Measurements from ENCODE around the gene ADAM17.

DNA sequence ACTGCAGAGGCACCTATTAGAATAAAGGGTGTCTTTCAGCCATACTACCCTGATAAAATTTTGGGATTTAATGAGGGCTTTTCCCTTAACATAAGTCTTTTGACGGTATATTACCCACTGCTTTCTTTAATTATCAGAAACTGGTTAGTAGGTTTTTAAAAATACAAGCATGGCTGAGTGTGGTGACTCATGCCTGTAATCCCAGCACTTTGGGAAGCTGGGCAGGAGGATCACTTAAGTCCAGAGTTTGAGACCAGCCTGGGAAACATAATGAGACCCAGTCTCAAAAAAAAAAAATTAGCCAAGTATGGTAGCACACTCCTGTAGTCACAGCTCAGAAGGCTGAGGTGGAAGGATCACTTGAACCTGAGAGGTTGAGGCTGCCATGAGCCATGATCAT lies 116.1 kb downstream of the ADAM17 start:
- TF ChIP-seq, protein P1, sequence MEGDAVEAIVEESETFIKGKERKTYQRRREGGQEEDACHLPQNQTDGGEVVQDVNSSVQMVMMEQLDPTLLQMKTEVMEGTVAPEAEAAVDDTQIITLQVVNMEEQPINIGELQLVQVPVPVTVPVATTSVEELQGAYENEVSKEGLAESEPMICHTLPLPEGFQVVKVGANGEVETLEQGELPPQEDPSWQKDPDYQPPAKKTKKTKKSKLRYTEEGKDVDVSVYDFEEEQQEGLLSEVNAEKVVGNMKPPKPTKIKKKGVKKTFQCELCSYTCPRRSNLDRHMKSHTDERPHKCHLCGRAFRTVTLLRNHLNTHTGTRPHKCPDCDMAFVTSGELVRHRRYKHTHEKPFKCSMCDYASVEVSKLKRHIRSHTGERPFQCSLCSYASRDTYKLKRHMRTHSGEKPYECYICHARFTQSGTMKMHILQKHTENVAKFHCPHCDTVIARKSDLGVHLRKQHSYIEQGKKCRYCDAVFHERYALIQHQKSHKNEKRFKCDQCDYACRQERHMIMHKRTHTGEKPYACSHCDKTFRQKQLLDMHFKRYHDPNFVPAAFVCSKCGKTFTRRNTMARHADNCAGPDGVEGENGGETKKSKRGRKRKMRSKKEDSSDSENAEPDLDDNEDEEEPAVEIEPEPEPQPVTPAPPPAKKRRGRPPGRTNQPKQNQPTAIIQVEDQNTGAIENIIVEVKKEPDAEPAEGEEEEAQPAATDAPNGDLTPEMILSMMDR (IDR thresholded peaks at IDR 0.05) = no peak
- TF ChIP-seq POLR2A (IDR thresholded peaks at IDR 0.05) = no peak
- TF ChIP-seq EP300 (IDR thresholded peaks at IDR 0.05) = no peak
